ENCODE measurements around the gene SLITRK2. TPM values are rescaled to one million over a fixed set of nuclear protein-coding genes. Genes with fewer than 3 reads are reported as not detected.

The SLITRK2 gene
- total RNA-seq, 2 donors from 2014 or later, result 24.4 to 31.5 TPM

GRCh38 chrX:145821898-145822571, 4.4 kb downstream of the SLITRK2 start:
- no peaks in the 10 kb centered on the region for H3K27me3 ChIP-seq (ENCODE audit: control insufficient read depth, insufficient read depth, low read length, poor library complexity, severe bottlenecking)
- H3K4me3 Mint-ChIP-seq, result peak overlapping the region; percentile 78
- H3K27ac ChIP-seq (ENCODE audit: low read depth, low read length), result no peak overlapping the region
- peaks cover 32% of the 10 kb centered on the region for H3K36me3 Mint-ChIP-seq (ENCODE audit: low read depth)
- H3K9ac ChIP-seq (ENCODE audit: extremely low read depth, low read length, poor library complexity, severe bottlenecking), result no peak overlapping the region
- H3K4me1 Mint-ChIP-seq, result peaks cover 17% of the 10 kb centered on the region
- TF ChIP-seq, protein P1, sequence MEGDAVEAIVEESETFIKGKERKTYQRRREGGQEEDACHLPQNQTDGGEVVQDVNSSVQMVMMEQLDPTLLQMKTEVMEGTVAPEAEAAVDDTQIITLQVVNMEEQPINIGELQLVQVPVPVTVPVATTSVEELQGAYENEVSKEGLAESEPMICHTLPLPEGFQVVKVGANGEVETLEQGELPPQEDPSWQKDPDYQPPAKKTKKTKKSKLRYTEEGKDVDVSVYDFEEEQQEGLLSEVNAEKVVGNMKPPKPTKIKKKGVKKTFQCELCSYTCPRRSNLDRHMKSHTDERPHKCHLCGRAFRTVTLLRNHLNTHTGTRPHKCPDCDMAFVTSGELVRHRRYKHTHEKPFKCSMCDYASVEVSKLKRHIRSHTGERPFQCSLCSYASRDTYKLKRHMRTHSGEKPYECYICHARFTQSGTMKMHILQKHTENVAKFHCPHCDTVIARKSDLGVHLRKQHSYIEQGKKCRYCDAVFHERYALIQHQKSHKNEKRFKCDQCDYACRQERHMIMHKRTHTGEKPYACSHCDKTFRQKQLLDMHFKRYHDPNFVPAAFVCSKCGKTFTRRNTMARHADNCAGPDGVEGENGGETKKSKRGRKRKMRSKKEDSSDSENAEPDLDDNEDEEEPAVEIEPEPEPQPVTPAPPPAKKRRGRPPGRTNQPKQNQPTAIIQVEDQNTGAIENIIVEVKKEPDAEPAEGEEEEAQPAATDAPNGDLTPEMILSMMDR (conservative IDR thresholded peaks at IDR 0.05), result no peak
- peak; percentile 44 for DNase-seq
- H3K4me1 ChIP-seq (ENCODE audit: control insufficient read depth, insufficient read depth, low read length), result no peaks in the 10 kb centered on the region
- no peaks in the 10 kb centered on the region for H3K36me3 ChIP-seq (ENCODE audit: control insufficient read depth, insufficient read depth, low read length)
- peaks cover 48% of the 10 kb centered on the region for H3K27me3 Mint-ChIP-seq (ENCODE audit: insufficient read depth)
- 80 to 81% methylated on average over 5 to 28 of the region's 33 CpGs for WGBS, 2 experiments (ENCODE audit: insufficient coverage in 1 of 2, insufficient read length in 1 of 2)
- H3K9me3 ChIP-seq (ENCODE audit: control insufficient read depth, low read length), result peaks cover 6% of the 10 kb centered on the region
- peaks cover 57% of the 10 kb centered on the region for H3K9me3 Mint-ChIP-seq
- H3K27ac Mint-ChIP-seq, result peak overlapping the region; percentile 91
- H3K4me3 ChIP-seq (ENCODE audit: low read length), result no peak overlapping the region

- Histone ChIP-seq H3K4me1 (ENCODE audit: control insufficient read depth, insufficient read depth, low read length) (no peaks in the 10 kb centered on the region), H3K4me3 (ENCODE audit: low read length) (no peak overlapping the region), H3K36me3 (ENCODE audit: control insufficient read depth, insufficient read depth, low read length) (no peaks in the 10 kb centered on the region), H3K9ac (ENCODE audit: extremely low read depth, low read length, poor library complexity, severe bottlenecking) (no peak overlapping the region), H3K9me3 (ENCODE audit: control insufficient read depth, low read length) (peaks cover 12% of the 10 kb centered on the region), H3K27ac (ENCODE audit: low read depth, low read length) (no peak overlapping the region), H3K27me3 (ENCODE audit: control insufficient read depth, insufficient read depth, low read length, poor library complexity, severe bottlenecking) (no peaks in the 10 kb centered on the region)
- peak; percentile 28 for DNase-seq
- Mint-ChIP-seq H3K9me3 (peaks cover 56% of the 10 kb centered on the region), H3K4me1 (peaks cover 17% of the 10 kb centered on the region), H3K4me3 (peak overlapping the region; percentile 78), H3K27me3 (ENCODE audit: insufficient read depth) (peaks cover 43% of the 10 kb centered on the region), H3K27ac (no peak overlapping the region), H3K36me3 (ENCODE audit: low read depth) (peaks cover 32% of the 10 kb centered on the region)
- WGBS, 2 experiments (ENCODE audit: insufficient coverage in 1 of 2, insufficient read length in 1 of 2), result 85% methylated on average over 7 of the region's 7 CpGs; no CpG with 5 or more reads in 1 of the 2 experiments
- TF ChIP-seq, protein P1 (conservative IDR thresholded peaks at IDR 0.05), result no peak
Measured at GRCh38 chrX:145823132-145823531, 5.5 kb downstream of the SLITRK2 start.

GRCh38 chrX:145825896-145826295, 8.3 kb downstream of the SLITRK2 start:
- no peak overlapping the region for H3K4me3 Mint-ChIP-seq
- Histone ChIP-seq H3K4me3 (ENCODE audit: low read length) (no peak overlapping the region), H3K4me1 (ENCODE audit: control insufficient read depth, insufficient read depth, low read length) (no peaks in the 10 kb centered on the region), H3K36me3 (ENCODE audit: control insufficient read depth, insufficient read depth, low read length) (no peaks in the 10 kb centered on the region), H3K27me3 (ENCODE audit: control insufficient read depth, insufficient read depth, low read length, poor library complexity, severe bottlenecking) (no peaks in the 10 kb centered on the region), H3K9ac (ENCODE audit: extremely low read depth, low read length, poor library complexity, severe bottlenecking) (no peak overlapping the region), H3K9me3 (ENCODE audit: control insufficient read depth, low read length) (peaks cover 15% of the 10 kb centered on the region), H3K27ac (ENCODE audit: low read depth, low read length) (no peak overlapping the region)
- 58% methylated on average over 2 of the region's 4 CpGs; no CpG with 5 or more reads in 1 of the 2 experiments for WGBS, 2 experiments (ENCODE audit: insufficient coverage in 1 of 2, insufficient read length in 1 of 2)
- H3K9me3 Mint-ChIP-seq, result peaks cover 38% of the 10 kb centered on the region
- peaks cover 3% of the 10 kb centered on the region for H3K4me1 Mint-ChIP-seq
- H3K36me3 Mint-ChIP-seq (ENCODE audit: low read depth), result peaks cover 32% of the 10 kb centered on the region
- H3K27me3 Mint-ChIP-seq (ENCODE audit: insufficient read depth), result peaks cover 23% of the 10 kb centered on the region
- TF ChIP-seq, protein P1 (conservative IDR thresholded peaks at IDR 0.05), result peak; percentile 66
- no peak overlapping the region for H3K27ac Mint-ChIP-seq
- peak; percentile 44 for DNase-seq

Measured in endodermal cell (in vitro differentiated cells).